MM.1S (cell line): Measurements from ENCODE around the gene RAI2.

Experiments
- EZH2 ChIP-seq: fragments of 300-600 bp; sonication (generic); optimal IDR thresholded peaks from 2 replicates; pipeline ENCODE3; 2017; ENCODE audit warnings: low read depth, mild to moderate bottlenecking, antibody characterized with exemption, low read length, mixed read lengths
- EZH2phosphoT487 ChIP-seq: fragments of 300-600 bp; sonication (generic); IDR thresholded peaks from 2 replicates; pipeline ENCODE4 v1.6.1; 2018; ENCODE audit warnings: antibody characterized with exemption, low read length

GRCh38 chrX:17812763-17813162 lies 48.3 kb downstream of the RAI2 start:
- TF ChIP-seq EZH2phosphoT487 (no peak), EZH2 (no peak)
